Lower lobe of right lung (tissue), 2 donors: ENCODE measurements around the gene LURAP1L. TPM values are rescaled to one million over a fixed set of nuclear protein-coding genes. Genes with fewer than 3 reads are reported as not detected.

Source experiments
- ATAC-seq, 2 donors: fragments of 200-7000 bp; cut with Tn5 transposase; one replicate each; pipeline ENCODE4 v1.9.1; 2020 to 2022; ENCODE audit warnings: mild to moderate bottlenecking in 2 of 2, moderate library complexity in 2 of 2
- DNase-seq: peaks from one replicate; pipeline ENCODE4 v3.0.0-alpha.2; 2020
- H3K27ac ChIP-seq: fragments of 200-600 bp; one replicate; pipeline ENCODE4 v1.8.0; 2022
- H3K27me3 ChIP-seq: fragments of 200-600 bp; one replicate; pipeline ENCODE4 v1.8.0; 2022; ENCODE audit warnings: low read depth
- H3K36me3 ChIP-seq: fragments of 200-600 bp; one replicate; pipeline ENCODE4 v1.8.0; 2022; ENCODE audit warnings: mild to moderate bottlenecking
- H3K4me1 ChIP-seq: fragments of 200-600 bp; one replicate; pipeline ENCODE4 v1.8.0; 2022
- H3K4me3 ChIP-seq: fragments of 200-600 bp; one replicate; pipeline ENCODE4 v1.8.0; 2022; ENCODE audit warnings: mild to moderate bottlenecking
- H3K9me3 ChIP-seq: fragments of 200-600 bp; one replicate; pipeline ENCODE4 v1.8.0; 2022
- intact Hi-C: fragments of 100-400 bp; cut with DNase I; formaldehyde crosslinking; loops from one replicate; pipeline ENCODE4 v1.11.0; 2022
- total RNA-seq: library from RNA; stranded (reverse); fragmentation: NEBNext Ultra II Directional; extraction: Animal tissue kit (Norgen Biotek cat#: 25700); gene quantifications from one replicate; pipeline ENCODE4 v1.2.1, GENCODE V29; 2021
- TF ChIP-seq, protein P1 (sequence below): fragments of 200-600 bp; IDR thresholded peaks from one replicate; pipeline ENCODE4 v1.8.0; 2022; ENCODE audit warnings: antibody characterized with exemption, mild to moderate bottlenecking
- donor health status: DM: no; HTN: yes; CAD: no; lungs with severe emphysema.

The LURAP1L gene
- total RNA-seq, 1 donor from 2014 or later = 29.2 TPM

DNA sequence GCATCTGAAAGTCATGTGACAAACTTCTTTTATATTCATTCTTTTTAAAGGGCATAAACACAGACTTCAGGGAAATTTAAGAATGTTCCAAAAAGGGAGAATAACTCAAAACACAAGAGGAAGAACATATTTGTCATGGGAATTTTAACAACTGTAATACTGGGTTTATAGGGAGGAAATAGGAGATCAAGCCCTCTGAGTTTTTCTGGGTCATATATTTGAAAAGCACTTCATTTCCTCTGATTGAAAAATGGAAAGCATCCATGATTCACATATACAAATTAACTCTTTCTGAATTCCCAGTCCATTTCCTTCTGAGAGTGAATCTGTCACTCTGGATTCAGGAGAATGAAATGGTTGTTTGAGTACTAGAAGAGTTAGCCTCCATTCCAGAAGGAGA, 26.8 kb downstream of the LURAP1L start:
- H3K9me3 ChIP-seq = no peaks in the 10 kb centered on the region
- intact Hi-C loops = no loop called here
- TF ChIP-seq, protein P1, sequence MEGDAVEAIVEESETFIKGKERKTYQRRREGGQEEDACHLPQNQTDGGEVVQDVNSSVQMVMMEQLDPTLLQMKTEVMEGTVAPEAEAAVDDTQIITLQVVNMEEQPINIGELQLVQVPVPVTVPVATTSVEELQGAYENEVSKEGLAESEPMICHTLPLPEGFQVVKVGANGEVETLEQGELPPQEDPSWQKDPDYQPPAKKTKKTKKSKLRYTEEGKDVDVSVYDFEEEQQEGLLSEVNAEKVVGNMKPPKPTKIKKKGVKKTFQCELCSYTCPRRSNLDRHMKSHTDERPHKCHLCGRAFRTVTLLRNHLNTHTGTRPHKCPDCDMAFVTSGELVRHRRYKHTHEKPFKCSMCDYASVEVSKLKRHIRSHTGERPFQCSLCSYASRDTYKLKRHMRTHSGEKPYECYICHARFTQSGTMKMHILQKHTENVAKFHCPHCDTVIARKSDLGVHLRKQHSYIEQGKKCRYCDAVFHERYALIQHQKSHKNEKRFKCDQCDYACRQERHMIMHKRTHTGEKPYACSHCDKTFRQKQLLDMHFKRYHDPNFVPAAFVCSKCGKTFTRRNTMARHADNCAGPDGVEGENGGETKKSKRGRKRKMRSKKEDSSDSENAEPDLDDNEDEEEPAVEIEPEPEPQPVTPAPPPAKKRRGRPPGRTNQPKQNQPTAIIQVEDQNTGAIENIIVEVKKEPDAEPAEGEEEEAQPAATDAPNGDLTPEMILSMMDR = no peak

DNA sequence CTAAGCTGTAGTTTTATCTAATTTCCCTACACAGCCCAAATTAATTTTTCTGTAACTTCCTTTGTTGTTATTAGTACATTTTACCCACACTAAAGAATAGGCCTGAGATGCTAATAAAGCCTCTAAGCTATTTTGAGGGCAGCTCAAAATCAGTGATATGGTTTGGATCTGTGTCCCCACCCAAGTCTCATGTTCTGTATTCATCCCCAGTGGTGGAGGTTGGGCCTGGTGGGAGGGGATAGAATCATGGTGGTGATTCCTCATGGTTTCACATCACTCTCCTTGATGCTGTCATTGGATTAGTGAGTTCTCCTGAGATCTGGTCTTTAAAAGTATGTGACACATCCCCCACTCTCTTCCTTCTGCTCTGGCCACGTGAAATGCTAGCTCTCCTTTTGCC, 27.3 kb downstream of the LURAP1L start:
- ATAC-seq (no peak), DNase-seq (no peak)
- Histone ChIP-seq H3K27me3 (no peaks in the 10 kb centered on the region), H3K4me1 (no peaks in the 10 kb centered on the region), H3K9me3 (no peaks in the 10 kb centered on the region), H3K4me3 (no peak overlapping the region), H3K36me3 (no peaks in the 10 kb centered on the region), H3K27ac (no peak overlapping the region)
- TF ChIP-seq, protein P1 = no peak
- intact Hi-C loops = no loop called here

More for the DNA sequence above, 26.8 kb downstream of the LURAP1L start:
- ATAC-seq (no peak), DNase-seq (no peak)
- H3K4me1 ChIP-seq = peaks cover under 1% of the 10 kb centered on the region
- no peaks in the 10 kb centered on the region for H3K27me3 ChIP-seq
- H3K4me3 ChIP-seq = no peak overlapping the region
- no peaks in the 10 kb centered on the region for H3K36me3 ChIP-seq
- no peak overlapping the region for H3K27ac ChIP-seq

DNA sequence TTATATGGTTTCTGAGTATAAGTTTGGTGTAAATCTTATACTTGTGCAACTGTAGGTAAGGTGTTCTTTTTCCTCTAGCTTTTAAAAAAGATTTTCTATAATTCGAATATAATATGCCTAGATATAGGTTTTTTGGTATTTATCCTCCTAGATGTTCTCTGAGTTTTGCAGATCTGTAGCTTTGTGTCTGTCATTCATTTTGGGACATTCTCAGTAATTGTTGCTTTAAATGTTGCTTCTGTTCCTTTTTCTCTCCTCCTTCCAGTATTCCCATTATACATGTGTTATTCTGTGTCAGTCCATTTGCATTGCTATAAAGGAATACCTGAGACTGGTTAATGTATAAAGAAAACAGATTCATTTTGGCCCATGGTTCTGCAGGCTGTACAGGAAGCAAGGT, 33.7 kb downstream of the LURAP1L start:
- H3K9me3 ChIP-seq = no peaks in the 10 kb centered on the region
- H3K27ac ChIP-seq = no peak overlapping the region
- TF ChIP-seq, protein P1 = no peak
- no peak for DNase-seq
- ATAC-seq = no peak
- no peaks in the 10 kb centered on the region for H3K36me3 ChIP-seq
- no peak overlapping the region for H3K4me3 ChIP-seq
- peaks cover 12% of the 10 kb centered on the region for H3K4me1 ChIP-seq
- no peaks in the 10 kb centered on the region for H3K27me3 ChIP-seq
- intact Hi-C loops = no loop called here

DNA sequence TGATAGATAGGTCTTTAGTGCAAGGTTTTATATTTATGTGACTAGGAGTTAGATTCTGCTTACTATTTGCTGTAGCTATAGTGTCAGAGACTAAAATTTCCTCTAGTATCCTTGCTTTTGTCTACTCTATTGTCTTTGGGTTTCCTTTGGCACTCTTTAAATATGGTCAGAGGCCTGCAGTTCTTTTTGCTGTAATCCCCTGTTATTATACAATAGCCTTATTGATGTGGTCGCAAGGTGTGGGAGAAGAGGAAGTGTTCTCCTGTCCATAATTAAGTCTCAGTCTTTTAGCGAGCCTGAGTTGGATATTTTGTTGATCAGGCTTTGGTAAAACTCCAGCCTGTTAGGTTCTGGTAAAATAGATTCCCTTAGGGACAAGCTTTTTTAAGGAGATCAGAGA, 34.9 kb downstream of the LURAP1L start:
- TF ChIP-seq, protein P1 = no peak
- H3K4me1 ChIP-seq = peaks cover 18% of the 10 kb centered on the region
- ATAC-seq = no peak
- DNase-seq = no peak
- intact Hi-C loops = no loop called here
- no peaks in the 10 kb centered on the region for H3K27me3 ChIP-seq
- H3K4me3 ChIP-seq = no peak overlapping the region
- no peaks in the 10 kb centered on the region for H3K9me3 ChIP-seq
- H3K27ac ChIP-seq = no peak overlapping the region
- H3K36me3 ChIP-seq = no peaks in the 10 kb centered on the region

DNA sequence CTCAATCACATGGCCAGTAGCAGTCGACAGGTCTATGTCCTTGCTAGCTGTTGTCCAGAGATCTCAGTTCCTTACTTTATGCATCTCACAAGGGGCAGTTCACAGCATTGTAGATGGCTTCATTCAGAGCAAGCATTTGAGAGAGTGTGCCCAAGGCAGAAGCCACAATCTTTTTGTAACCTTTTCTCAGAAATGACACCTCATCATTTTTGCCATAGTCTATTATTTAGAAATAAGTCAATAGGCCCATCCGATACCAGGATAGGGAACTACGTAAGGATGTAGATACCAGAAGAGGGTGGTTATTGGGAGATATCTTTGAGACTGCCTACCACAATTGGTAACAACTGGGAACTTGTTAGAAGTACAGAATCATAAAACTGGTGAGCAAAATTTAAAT, 37.1 kb downstream of the LURAP1L start:
- DNase-seq (no peak), ATAC-seq (no peak)
- H3K4me3 ChIP-seq = no peak overlapping the region
- H3K27ac ChIP-seq = no peak overlapping the region
- H3K27me3 ChIP-seq = no peaks in the 10 kb centered on the region
- no peaks in the 10 kb centered on the region for H3K9me3 ChIP-seq
- H3K4me1 ChIP-seq = peaks cover 34% of the 10 kb centered on the region
- intact Hi-C loops = no loop called here
- H3K36me3 ChIP-seq = no peaks in the 10 kb centered on the region
- TF ChIP-seq, protein P1 = no peak

DNA sequence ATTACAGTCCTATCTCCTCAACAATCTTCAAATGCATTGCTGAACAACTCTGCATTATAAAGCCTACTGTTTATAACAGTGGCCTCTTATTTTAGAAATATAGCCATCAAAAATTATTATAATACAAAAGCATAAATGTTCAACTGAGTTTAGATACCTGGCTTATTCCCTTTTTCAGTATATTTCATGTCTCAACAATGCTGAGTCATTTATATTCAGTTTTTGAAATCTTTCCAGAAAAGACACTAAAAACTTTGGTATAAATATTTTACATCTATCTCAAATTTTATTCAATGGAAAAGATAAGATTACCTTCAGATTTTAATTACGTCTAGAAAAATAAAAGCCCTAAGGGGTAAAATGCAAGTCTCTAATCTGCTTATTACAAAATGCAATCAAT, 37.9 kb downstream of the LURAP1L start:
- intact Hi-C loops = no loop called here
- H3K4me3 ChIP-seq = no peak overlapping the region
- no peaks in the 10 kb centered on the region for H3K27me3 ChIP-seq
- no peaks in the 10 kb centered on the region for H3K9me3 ChIP-seq
- DNase-seq (no peak), ATAC-seq (no peak)
- no peaks in the 10 kb centered on the region for H3K36me3 ChIP-seq
- peaks cover 42% of the 10 kb centered on the region for H3K4me1 ChIP-seq
- TF ChIP-seq, protein P1 = no peak
- no peak overlapping the region for H3K27ac ChIP-seq
